Neuronal stem cell (in vitro differentiated cells): ENCODE measurements around the gene PARD3.

ENCODE experiments used
- DNase-seq: peaks from one replicate; pipeline ENCODE4 v3.0.0-alpha.2; 2013; ENCODE audit warnings: low spot score
- H2AFZ ChIP-seq: one replicate; pipeline ENCODE4 v1.6.1; 2013; ENCODE audit warnings: mild to moderate bottlenecking, low read length, inconsistent platforms
- H2AK5ac ChIP-seq: 2 replicates; pipeline ENCODE4 v1.6.1; 2013; ENCODE audit warnings: low read depth, mild to moderate bottlenecking, inconsistent platforms, low read length, moderate library complexity, mixed read lengths
- H2BK120ac ChIP-seq: 2 replicates; pipeline ENCODE4 v1.6.1; 2013; ENCODE audit warnings: low read depth, mild to moderate bottlenecking, inconsistent platforms, low read length, moderate library complexity, mixed read lengths
- H2BK12ac ChIP-seq: one replicate; pipeline ENCODE4 v1.6.1; 2013; ENCODE audit warnings: low read length, inconsistent platforms
- H2BK15ac ChIP-seq: 2 replicates; pipeline ENCODE4 v1.6.1; 2013; ENCODE audit warnings: mild to moderate bottlenecking, low read length, inconsistent platforms, mixed read lengths
- H2BK5ac ChIP-seq: one replicate; pipeline ENCODE4 v1.6.1; 2013; ENCODE audit warnings: inconsistent platforms, mild to moderate bottlenecking, low read length, moderate library complexity
- H3K14ac ChIP-seq: one replicate; pipeline ENCODE4 v1.6.1; 2013; ENCODE audit warnings: low read length, inconsistent platforms
- H3K18ac ChIP-seq: 2 replicates; pipeline ENCODE4 v1.6.1; 2013; ENCODE audit warnings: low read length, inconsistent platforms
- H3K23ac ChIP-seq: 2 replicates; pipeline ENCODE4 v1.6.1; 2013; ENCODE audit warnings: low read depth, mild to moderate bottlenecking, mixed read lengths, low read length, inconsistent platforms; ENCODE audit not compliant: poor library complexity
- H3K27ac ChIP-seq: replicated peaks from 3 replicates; pipeline ENCODE4 v1.5.1; 2013; ENCODE audit warnings: low read length, inconsistent platforms
- H3K27me3 ChIP-seq, 3 experiments: 2 replicates each; pipeline ENCODE4 v1.6.1; 2013; ENCODE audit warnings: low read length in 3 of 3, mild to moderate bottlenecking in 2 of 3, inconsistent platforms in 1 of 3, low read depth in 1 of 3, mixed read lengths in 1 of 3, moderate library complexity in 1 of 3; ENCODE audit not compliant: control insufficient read depth in 3 of 3, insufficient read depth in 3 of 3
- H3K36me3 ChIP-seq, 2 donors: replicated peaks in 1 of 2; 2 replicates each; pipeline ENCODE4 v1.6.1; 2013; ENCODE audit warnings: low read length in 2 of 2; ENCODE audit not compliant: control insufficient read depth in 2 of 2, insufficient read depth in 2 of 2
- H3K4ac ChIP-seq: 2 replicates; pipeline ENCODE4 v1.6.1; 2013; ENCODE audit warnings: inconsistent platforms, mild to moderate bottlenecking, low read length, moderate library complexity
- H3K4me1 ChIP-seq, 2 donors: 1 replicate in 1 of 2; 2 replicates in 1 of 2; pipeline ENCODE4 v1.6.1; 2013; ENCODE audit warnings: low read length in 2 of 2, low read depth in 1 of 2; ENCODE audit not compliant: control insufficient read depth in 2 of 2, insufficient read depth in 1 of 2
- H3K4me2 ChIP-seq: one replicate; pipeline ENCODE4 v1.6.1; 2013; ENCODE audit warnings: mild to moderate bottlenecking, low read length, inconsistent platforms; ENCODE audit not compliant: insufficient read depth, poor library complexity, severe bottlenecking
- H3K4me3 ChIP-seq, 2 donors: 2 replicates each; pipeline ENCODE4 v1.5.1; 2013; ENCODE audit warnings: low read length in 2 of 2, mild to moderate bottlenecking in 2 of 2, inconsistent platforms in 1 of 2, moderate library complexity in 1 of 2
- H3K79me1 ChIP-seq: one replicate; pipeline ENCODE4 v1.6.1; 2013; ENCODE audit warnings: low read depth, mild to moderate bottlenecking, inconsistent platforms, low read length, moderate library complexity
- H3K9ac ChIP-seq: one replicate; pipeline ENCODE4 v1.6.1; 2013; ENCODE audit warnings: mild to moderate bottlenecking, low read depth, low read length, inconsistent platforms; ENCODE audit not compliant: poor library complexity
- H3K9me3 ChIP-seq, 2 donors: replicated peaks in 1 of 2; 2 replicates each; pipeline versions ENCODE3 to v1.6.1; 2013; ENCODE audit warnings: low read length in 2 of 2, mild to moderate bottlenecking in 2 of 2, inconsistent platforms in 1 of 2, low read depth in 1 of 2, mixed read lengths in 1 of 2, moderate library complexity in 1 of 2; ENCODE audit not compliant: control insufficient read depth in 2 of 2, insufficient read depth in 1 of 2
- H4K8ac ChIP-seq: one replicate; pipeline ENCODE4 v1.6.1; 2013; ENCODE audit warnings: low read depth, mild to moderate bottlenecking, inconsistent platforms, low read length, moderate library complexity
- H4K91ac ChIP-seq: one replicate; pipeline ENCODE4 v1.6.1; 2013; ENCODE audit warnings: low read length, low read depth, mild to moderate bottlenecking, inconsistent platforms; ENCODE audit not compliant: poor library complexity
- WGBS, 2 donors: extraction: QIAGEN DNeasy Blood & Tissue Kit; methylation state at CpG; one replicate each; pipeline ENCODE4 v1.1.7; 2013; ENCODE audit warnings: missing lambda C conversion rate in 2 of 2, mixed read lengths in 1 of 2; ENCODE audit not compliant: insufficient read length in 2 of 2, insufficient replicate concordance in 1 of 2; ENCODE audit errors: extremely low coverage in 2 of 2; 5-methylcytosine and 5-hydroxymethylcytosine counted together

The PARD3 gene

GRCh38 chr10:34348021-34348420, 467.1 kb downstream of the PARD3 start:
- H3K4me3 ChIP-seq: no peak overlapping the region
- H2AK5ac ChIP-seq: no peak overlapping the region
- H2AFZ ChIP-seq: no peak overlapping the region
- no peak for DNase-seq
- no CpG with 5 or more reads among the region's 6 CpGs for WGBS, 2 donors
- no peak overlapping the region for H4K8ac ChIP-seq
- no peak overlapping the region for H3K4me2 ChIP-seq
- H2BK120ac ChIP-seq: no peak overlapping the region
- H2BK12ac ChIP-seq: no peak overlapping the region
- H2BK15ac ChIP-seq: no peak overlapping the region
- H3K27me3 ChIP-seq: no peaks in the 10 kb centered on the region
- no peak overlapping the region for H3K27ac ChIP-seq
- no peak overlapping the region for H2BK5ac ChIP-seq
- H3K9me3 ChIP-seq: peaks cover 0 to 6% of the 10 kb centered on the region in 2 donors
- no peak overlapping the region for H3K4ac ChIP-seq
- H4K91ac ChIP-seq: no peak overlapping the region
- no peak overlapping the region for H3K18ac ChIP-seq
- peaks cover 0 to 38% of the 10 kb centered on the region in 2 donors for H3K36me3 ChIP-seq
- H3K4me1 ChIP-seq: no peaks in the 10 kb centered on the region
- H3K23ac ChIP-seq: no peak overlapping the region
- H3K9ac ChIP-seq: no peak overlapping the region
- H3K14ac ChIP-seq: no peak overlapping the region
- H3K79me1 ChIP-seq: no peaks in the 10 kb centered on the region

- no peak overlapping the region for H3K4me2 ChIP-seq
- no peak overlapping the region for H3K14ac ChIP-seq
- DNase-seq: no peak
- no peaks in the 10 kb centered on the region for H3K4me1 ChIP-seq
- no peak overlapping the region for H3K9ac ChIP-seq
- peaks cover 0 to 38% of the 10 kb centered on the region in 2 donors for H3K36me3 ChIP-seq
- H2AK5ac ChIP-seq: no peak overlapping the region
- no CpG with 5 or more reads among the region's 3 CpGs for WGBS, 2 donors
- no peak overlapping the region for H3K27ac ChIP-seq
- no peak overlapping the region for H3K18ac ChIP-seq
- H3K79me1 ChIP-seq: no peaks in the 10 kb centered on the region
- no peak overlapping the region for H4K8ac ChIP-seq
- H2BK12ac ChIP-seq: no peak overlapping the region
- no peak overlapping the region for H2BK120ac ChIP-seq
- no peak overlapping the region for H2AFZ ChIP-seq
- peaks cover 0 to 6% of the 10 kb centered on the region in 2 donors for H3K9me3 ChIP-seq
- no peak overlapping the region for H2BK15ac ChIP-seq
- no peak overlapping the region for H3K23ac ChIP-seq
- H3K27me3 ChIP-seq: no peaks in the 10 kb centered on the region
- no peak overlapping the region for H3K4me3 ChIP-seq
- no peak overlapping the region for H4K91ac ChIP-seq
- no peak overlapping the region for H2BK5ac ChIP-seq
- H3K4ac ChIP-seq: no peak overlapping the region
Observed at GRCh38 chr10:34347131-34347530, 468.0 kb downstream of the PARD3 start.

DNA sequence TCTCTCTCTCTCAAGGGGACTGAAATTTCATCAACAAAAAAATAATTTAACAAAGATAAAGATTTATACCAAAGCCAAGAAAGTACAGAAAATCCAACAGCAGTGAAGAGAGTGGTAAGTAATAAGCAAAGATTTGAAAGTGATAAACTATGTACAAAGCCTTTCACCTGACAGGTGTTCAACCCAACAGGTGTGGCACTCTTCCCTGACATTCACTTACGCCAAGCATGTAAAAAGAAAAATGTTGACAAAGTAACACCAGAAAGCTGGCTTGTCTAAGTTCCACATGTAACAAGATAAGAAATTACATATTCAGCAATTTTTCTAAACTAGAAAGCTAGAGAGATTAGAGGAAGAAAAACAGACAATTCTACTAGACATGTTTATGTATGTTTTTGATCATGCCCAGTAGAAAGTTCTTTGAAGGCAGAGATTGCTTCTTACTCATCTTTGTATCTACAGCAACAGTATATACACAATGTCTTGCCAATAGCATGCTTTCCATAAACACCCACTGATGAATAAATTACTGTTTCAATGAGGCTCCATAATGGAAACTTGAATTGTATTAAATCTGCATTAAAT, 468.5 kb downstream of the PARD3 start:
- Histone ChIP-seq H3K14ac (no peak overlapping the region), H2BK15ac (no peak overlapping the region), H3K79me1 (no peaks in the 10 kb centered on the region), H2BK120ac (no peak overlapping the region), H3K4me3 (no peak overlapping the region), H2AK5ac (no peak overlapping the region), H4K8ac (no peak overlapping the region), H2AFZ (no peak overlapping the region), H3K9ac (no peak overlapping the region), H2BK12ac (no peak overlapping the region), H2BK5ac (no peak overlapping the region), H3K27me3 (no peaks in the 10 kb centered on the region), H3K4ac (no peak overlapping the region), H3K9me3 (peaks cover 0 to 6% of the 10 kb centered on the region in 2 donors), H4K91ac (no peak overlapping the region), H3K36me3 (peaks cover 0 to 38% of the 10 kb centered on the region in 2 donors), H3K4me1 (no peaks in the 10 kb centered on the region), H3K23ac (no peak overlapping the region), H3K27ac (no peak overlapping the region), H3K4me2 (no peak overlapping the region), H3K18ac (no peak overlapping the region)
- no peak for DNase-seq
- no CpG with 5 or more reads among the region's 1 CpG for WGBS, 2 donors

GRCh38 chr10:34345383-34345782, 469.7 kb downstream of the PARD3 start:
- H2BK5ac ChIP-seq: no peak overlapping the region
- H3K9me3 ChIP-seq: peaks cover 1 to 6% of the 10 kb centered on the region in 2 donors
- no peak overlapping the region for H4K8ac ChIP-seq
- H3K36me3 ChIP-seq: peaks cover 0 to 41% of the 10 kb centered on the region in 2 donors
- peaks cover 0 to 1% of the 10 kb centered on the region in 2 donors for H3K4me1 ChIP-seq
- H3K4me3 ChIP-seq: no peak overlapping the region
- no peak overlapping the region for H2BK12ac ChIP-seq
- H3K27ac ChIP-seq: no peak overlapping the region
- H4K91ac ChIP-seq: no peak overlapping the region
- H3K27me3 ChIP-seq: no peaks in the 10 kb centered on the region
- H3K4me2 ChIP-seq: no peak overlapping the region
- WGBS, 2 donors: no CpG with 5 or more reads among the region's 5 CpGs
- H3K4ac ChIP-seq: no peak overlapping the region
- no peak overlapping the region for H2BK120ac ChIP-seq
- no peak overlapping the region for H2BK15ac ChIP-seq
- H3K18ac ChIP-seq: no peak overlapping the region
- H3K79me1 ChIP-seq: no peaks in the 10 kb centered on the region
- no peak overlapping the region for H3K23ac ChIP-seq
- no peak overlapping the region for H3K14ac ChIP-seq
- no peak for DNase-seq
- no peak overlapping the region for H3K9ac ChIP-seq
- H2AFZ ChIP-seq: no peak overlapping the region
- H2AK5ac ChIP-seq: no peak overlapping the region
